HCT116 (cell line): Measurements from ENCODE around the gene SLC16A12. TPM values are rescaled to one million over a fixed set of nuclear protein-coding genes. Genes with fewer than 3 reads are reported as not detected.

ENCODE experiments used
- ATAC-seq: fragments of 200-7000 bp; cut with Tn5 transposase; 2 replicates; pipeline ENCODE4 v1.9.1; 2020; ENCODE audit warnings: mild to moderate bottlenecking, moderate library complexity
- BruUV-seq: library from RNA; stranded (reverse); fragments of 400-500 nt; replicated peaks from 2 replicates; lab custom pipeline; 2021; lab: Mats Ljungman, UMichigan
- CTCF ChIA-PET: fragments of 300-600 bp; sonication (Branson Sonifier 250); formaldehyde crosslinking; loops from one replicate; lab custom pipeline; 2021; ENCODE audit warnings: antibody characterized with exemption; lab: Charles Lee
- POLR2A ChIA-PET: fragments of 300-600, 350-600 bp; sonication (Branson Sonifier 250); formaldehyde crosslinking; loops from one replicate; lab custom pipeline; 2021; ENCODE audit warnings: antibody characterized with exemption; lab: Charles Lee
- RAD21 ChIA-PET, 2 experiments: fragments of 300-600 bp; sonication (Branson Sonifier 250); formaldehyde crosslinking; loops; one replicate each; lab custom pipeline; 2023; ENCODE audit warnings: low total read pairs in 2 of 2; ENCODE audit not compliant: uncharacterized antibody in 2 of 2, unreplicated experiment in 2 of 2, low non-redundant PET in 1 of 2; lab: Charles Lee
- DNase-seq: peaks from one replicate; pipeline ENCODE4 v3.0.0-alpha.2; 2010; ENCODE audit warnings: low read depth, low spot score
- H2AFZ ChIP-seq: fragments of 200-600 bp; shearing (Covaris generic), sonication (generic); 2 replicates; pipeline ENCODE4 v1.6.1; 2017; ENCODE audit warnings: low read depth, mixed run types, mixed read lengths, antibody characterized with exemption, low read length; ENCODE audit not compliant: poor library complexity, severe bottlenecking
- H3K27ac ChIP-seq: 2 replicates; pipeline ENCODE4 v1.5.1; 2012; ENCODE audit warnings: low read depth, low read length
- H3K27me3 ChIP-seq: fragments of 200-600 bp; sonication (generic); 2 replicates; pipeline ENCODE4 v1.6.1; 2016; ENCODE audit warnings: mixed run types, low read length, mixed read lengths; ENCODE audit not compliant: insufficient read depth
- H3K36me3 ChIP-seq, 2 experiments: fragments of 200-500 bp in 1 of 2; fragments of 200-600 bp in 1 of 2; sonication (Bioruptor generic) in 1 of 2; sonication (generic) in 1 of 2; 2 replicates each; pipeline versions ENCODE4 v1.5.1 to v1.6.1; 2014 to 2016; ENCODE audit warnings: low read length in 2 of 2, inconsistent platforms in 1 of 2, mixed read lengths in 1 of 2, mixed run types in 1 of 2; ENCODE audit not compliant: insufficient read depth in 2 of 2, control insufficient read depth in 1 of 2
- H3K4me1 ChIP-seq, 2 experiments: fragments of 200-600 bp in 1 of 2; sonication (generic) in 1 of 2; 2 replicates each; pipeline versions ENCODE4 v1.5.1 to v1.6.1; 2012 to 2017; ENCODE audit warnings: low read length in 2 of 2, inconsistent platforms in 1 of 2, mild to moderate bottlenecking in 1 of 2, mixed read lengths in 1 of 2, mixed run types in 1 of 2, moderate library complexity in 1 of 2; ENCODE audit not compliant: insufficient read depth in 2 of 2, control insufficient read depth in 1 of 2
- H3K4me2 ChIP-seq: fragments of 200-600 bp; sonication (generic); 2 replicates; pipeline ENCODE4 v1.6.1; 2017; ENCODE audit warnings: mixed run types, low read length, mixed read lengths
- H3K4me3 ChIP-seq, 2 experiments: fragments of 200-600 bp in 1 of 2; sonication (generic) in 1 of 2; replicated peaks in 1 of 2; 2 replicates each; pipeline ENCODE4 v1.5.1; 2011 to 2016; ENCODE audit warnings: low read length in 2 of 2, control low read depth in 1 of 2, low read depth in 1 of 2, mild to moderate bottlenecking in 1 of 2, mixed read lengths in 1 of 2, mixed run types in 1 of 2
- H3K79me2 ChIP-seq: fragments of 200-600 bp; sonication (generic); 2 replicates; pipeline ENCODE4 v1.6.1; 2017; ENCODE audit warnings: mild to moderate bottlenecking, mixed run types, low read length, moderate library complexity, mixed read lengths; ENCODE audit not compliant: insufficient read depth
- H3K9ac ChIP-seq: fragments of 200-600 bp; sonication (generic); 2 replicates; pipeline ENCODE4 v1.6.1; 2016; ENCODE audit warnings: low read length, mixed read lengths
- H3K9me2 ChIP-seq: fragments of 200-600 bp; sonication (generic), shearing (Covaris generic); 2 replicates; pipeline ENCODE4 v1.6.1; 2017; ENCODE audit warnings: mixed run types, mild to moderate bottlenecking, moderate library complexity; ENCODE audit not compliant: insufficient read depth
- H3K9me3 ChIP-seq, 2 experiments: fragments of 200-500 bp in 1 of 2; fragments of 200-600 bp in 1 of 2; sonication (Bioruptor generic) in 1 of 2; sonication (generic) in 1 of 2; 2 replicates each; pipeline ENCODE4 v1.6.1; 2014 to 2017; ENCODE audit warnings: low read length in 2 of 2, mixed read lengths in 2 of 2, inconsistent platforms in 1 of 2, low read depth in 1 of 2, mild to moderate bottlenecking in 1 of 2, mixed run types in 1 of 2, moderate library complexity in 1 of 2; ENCODE audit not compliant: control insufficient read depth in 1 of 2, insufficient read depth in 1 of 2
- H4K20me1 ChIP-seq: fragments of 200-600 bp; sonication (generic), shearing (Covaris generic); 2 replicates; pipeline ENCODE4 v1.6.1; 2017; ENCODE audit warnings: mixed run types, mild to moderate bottlenecking, moderate library complexity; ENCODE audit not compliant: insufficient read depth
- ATF3 ChIP-seq: IDR thresholded peaks from 2 replicates; pipeline ENCODE4 v1.6.1; 2012
- EZH2 ChIP-seq: fragments of 200-600 bp; sonication (generic); IDR thresholded peaks from 2 replicates; pipeline ENCODE4 v1.6.1; 2017; ENCODE audit warnings: antibody characterized with exemption, mixed run types
- FOSL1 ChIP-seq: IDR thresholded peaks from 2 replicates; pipeline ENCODE4 v1.6.1; 2012; ENCODE audit warnings: low read depth
- POLR2A ChIP-seq: IDR thresholded peaks from 2 replicates; pipeline ENCODE4 v1.7.0; 2011; ENCODE audit warnings: borderline replicate concordance; ENCODE audit not compliant: insufficient read depth, insufficient read length; ENCODE audit errors: extremely low read depth
- RAD21 ChIP-seq: IDR thresholded peaks from 2 replicates; pipeline ENCODE4 v1.6.1; 2012; ENCODE audit warnings: low read depth, mild to moderate bottlenecking
- REST ChIP-seq: IDR thresholded peaks from 2 replicates; pipeline ENCODE4 v1.6.1; 2012; ENCODE audit warnings: low read depth
- SIN3A ChIP-seq: IDR thresholded peaks from 2 replicates; pipeline ENCODE4 v1.6.1; 2012; ENCODE audit warnings: low read depth
- SP1 ChIP-seq: IDR thresholded peaks from 2 replicates; pipeline ENCODE4 v1.6.1; 2012; ENCODE audit warnings: low read depth
- SRF ChIP-seq: IDR thresholded peaks from 2 replicates; pipeline ENCODE4 v1.6.1; 2012; ENCODE audit warnings: low read depth
- TCF7L2 ChIP-seq: IDR thresholded peaks from 2 replicates; pipeline ENCODE4 v1.7.0; 2011; ENCODE audit warnings: borderline replicate concordance, inconsistent platforms; ENCODE audit not compliant: insufficient read depth, insufficient read length; ENCODE audit errors: extremely low read depth
- ZBTB33 ChIP-seq: IDR thresholded peaks from 2 replicates; pipeline ENCODE4 v1.6.1; 2011; ENCODE audit warnings: mild to moderate bottlenecking, low read length, moderate library complexity; ENCODE audit not compliant: insufficient replicate concordance; ENCODE audit errors: extremely low read depth
- ZNF274 ChIP-seq: fragments of 200-500 bp; sonication (Bioruptor generic); IDR thresholded peaks from 2 replicates; pipeline ENCODE4 v1.6.1; 2014; ENCODE audit warnings: mild to moderate bottlenecking, low read depth, low read length, inconsistent platforms
- intact Hi-C: fragments of 100-400 bp; cut with micrococcal nuclease; formaldehyde crosslinking; loops from 2 replicates; pipeline ENCODE4 v1.10.0; 2022
- total RNA-seq: library from RNA; stranded (reverse); gene quantifications from one replicate; pipeline ENCODE4 v1.2.1, GENCODE V29; 2021; ENCODE audit not compliant: unreplicated experiment

The SLC16A12 gene
- total RNA-seq, 1 experiment from 2014 or later, result not detected

GRCh38 chr10:89393898-89394297 lies 141.5 kb downstream of the SLC16A12 start:
- DNase-seq, result no peak
- Histone ChIP-seq H3K9me3 (no peaks in the 10 kb centered on the region), H3K27ac (no peak overlapping the region), H3K79me2 (no peaks in the 10 kb centered on the region), H2AFZ (no peak overlapping the region), H3K4me3 (no peak overlapping the region), H3K4me2 (no peak overlapping the region), H3K27me3 (no peaks in the 10 kb centered on the region), H3K36me3 (no peaks in the 10 kb centered on the region), H3K9ac (no peak overlapping the region), H3K9me2 (no peaks in the 10 kb centered on the region), H3K4me1 (peaks cover 2 to 11% of the 10 kb centered on the region in 2 experiments; a peak in 3 of 4 replicates), H4K20me1 (no peaks in the 10 kb centered on the region)
- no TSS peak for BruUV-seq
- no peak for ATAC-seq
- POLR2A ChIA-PET, result no interaction called here
- RAD21 ChIA-PET, result no interaction called here
- intact Hi-C loops, result no loop called here
- TF ChIP-seq REST, result no peak
- TF ChIP-seq ZBTB33, result no peak
- TF ChIP-seq SP1, result no peak
- no peak for TF ChIP-seq SRF
- no peak for TF ChIP-seq EZH2
- TF ChIP-seq ATF3, result no peak
- no peak for TF ChIP-seq RAD21
- TF ChIP-seq SIN3A, result no peak
- no peak for TF ChIP-seq POLR2A
- no peak for TF ChIP-seq FOSL1
- no peak for TF ChIP-seq ZNF274
- TF ChIP-seq TCF7L2, result no peak
- CTCF ChIA-PET, result no interaction called here
